ENCODE measurements around the gene GJB3.

DNA sequence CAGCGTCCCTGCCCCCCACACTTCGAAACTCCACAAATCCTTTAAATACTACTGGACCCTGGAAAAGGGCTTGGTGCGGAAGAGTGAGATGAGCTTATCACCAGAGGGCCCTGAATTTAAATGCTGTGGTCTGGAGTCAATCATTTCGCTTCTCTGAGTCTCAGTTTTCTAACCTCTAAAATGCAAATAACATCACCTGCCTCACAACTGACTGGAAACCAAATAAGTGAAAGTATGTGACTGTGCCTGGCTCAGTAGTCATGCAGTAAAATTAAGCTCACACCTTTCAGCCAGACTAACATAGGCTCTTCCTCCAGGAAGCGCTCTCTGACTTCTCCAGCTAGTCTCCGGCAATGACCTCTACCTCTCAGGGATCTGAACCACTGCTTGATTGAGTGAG is 16.0 kb downstream of the GJB3 start:
- TF ChIP-seq, protein P1, sequence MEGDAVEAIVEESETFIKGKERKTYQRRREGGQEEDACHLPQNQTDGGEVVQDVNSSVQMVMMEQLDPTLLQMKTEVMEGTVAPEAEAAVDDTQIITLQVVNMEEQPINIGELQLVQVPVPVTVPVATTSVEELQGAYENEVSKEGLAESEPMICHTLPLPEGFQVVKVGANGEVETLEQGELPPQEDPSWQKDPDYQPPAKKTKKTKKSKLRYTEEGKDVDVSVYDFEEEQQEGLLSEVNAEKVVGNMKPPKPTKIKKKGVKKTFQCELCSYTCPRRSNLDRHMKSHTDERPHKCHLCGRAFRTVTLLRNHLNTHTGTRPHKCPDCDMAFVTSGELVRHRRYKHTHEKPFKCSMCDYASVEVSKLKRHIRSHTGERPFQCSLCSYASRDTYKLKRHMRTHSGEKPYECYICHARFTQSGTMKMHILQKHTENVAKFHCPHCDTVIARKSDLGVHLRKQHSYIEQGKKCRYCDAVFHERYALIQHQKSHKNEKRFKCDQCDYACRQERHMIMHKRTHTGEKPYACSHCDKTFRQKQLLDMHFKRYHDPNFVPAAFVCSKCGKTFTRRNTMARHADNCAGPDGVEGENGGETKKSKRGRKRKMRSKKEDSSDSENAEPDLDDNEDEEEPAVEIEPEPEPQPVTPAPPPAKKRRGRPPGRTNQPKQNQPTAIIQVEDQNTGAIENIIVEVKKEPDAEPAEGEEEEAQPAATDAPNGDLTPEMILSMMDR (IDR thresholded peaks at IDR 0.05) = no peak
- no peak for TF ChIP-seq POLR2A (IDR thresholded peaks at IDR 0.05)
- TF ChIP-seq POLR2AphosphoS5 (IDR thresholded peaks at IDR 0.05) = no peak
